HCT116 (cell line): ENCODE data around the gene IL4. TPM values are rescaled to one million over a fixed set of nuclear protein-coding genes. Genes with fewer than 3 reads are reported as not detected.

Experiments
- ATAC-seq: fragments of 200-7000 bp; cut with Tn5 transposase; 2 replicates; pipeline ENCODE4 v1.9.1; 2020; ENCODE audit warnings: mild to moderate bottlenecking, moderate library complexity
- BruUV-seq: library from RNA; stranded (reverse); fragments of 400-500 nt; replicated peaks from 2 replicates; lab custom pipeline; 2021; lab: Mats Ljungman, UMichigan
- CTCF ChIA-PET: fragments of 300-600 bp; sonication (Branson Sonifier 250); formaldehyde crosslinking; loops from one replicate; lab custom pipeline; 2021; ENCODE audit warnings: antibody characterized with exemption; lab: Charles Lee
- POLR2A ChIA-PET: fragments of 300-600, 350-600 bp; sonication (Branson Sonifier 250); formaldehyde crosslinking; loops from one replicate; lab custom pipeline; 2021; ENCODE audit warnings: antibody characterized with exemption; lab: Charles Lee
- RAD21 ChIA-PET, 2 experiments: fragments of 300-600 bp; sonication (Branson Sonifier 250); formaldehyde crosslinking; loops; one replicate each; lab custom pipeline; 2023; ENCODE audit warnings: low total read pairs in 2 of 2; ENCODE audit not compliant: uncharacterized antibody in 2 of 2, unreplicated experiment in 2 of 2, low non-redundant PET in 1 of 2; lab: Charles Lee
- DNase-seq: peaks from one replicate; pipeline ENCODE4 v3.0.0-alpha.2; 2010; ENCODE audit warnings: low read depth, low spot score
- H2AFZ ChIP-seq: fragments of 200-600 bp; shearing (Covaris generic), sonication (generic); 2 replicates; pipeline ENCODE4 v1.6.1; 2017; ENCODE audit warnings: low read depth, mixed run types, mixed read lengths, antibody characterized with exemption, low read length; ENCODE audit not compliant: poor library complexity, severe bottlenecking
- H3K27ac ChIP-seq: 2 replicates; pipeline ENCODE4 v1.5.1; 2012; ENCODE audit warnings: low read depth, low read length
- H3K27me3 ChIP-seq: fragments of 200-600 bp; sonication (generic); 2 replicates; pipeline ENCODE4 v1.6.1; 2016; ENCODE audit warnings: mixed run types, low read length, mixed read lengths; ENCODE audit not compliant: insufficient read depth
- H3K36me3 ChIP-seq, 2 experiments: fragments of 200-500 bp in 1 of 2; fragments of 200-600 bp in 1 of 2; sonication (Bioruptor generic) in 1 of 2; sonication (generic) in 1 of 2; 2 replicates each; pipeline versions ENCODE4 v1.5.1 to v1.6.1; 2014 to 2016; ENCODE audit warnings: low read length in 2 of 2, inconsistent platforms in 1 of 2, mixed read lengths in 1 of 2, mixed run types in 1 of 2; ENCODE audit not compliant: insufficient read depth in 2 of 2, control insufficient read depth in 1 of 2
- H3K4me1 ChIP-seq, 2 experiments: fragments of 200-600 bp in 1 of 2; sonication (generic) in 1 of 2; 2 replicates each; pipeline versions ENCODE4 v1.5.1 to v1.6.1; 2012 to 2017; ENCODE audit warnings: low read length in 2 of 2, inconsistent platforms in 1 of 2, mild to moderate bottlenecking in 1 of 2, mixed read lengths in 1 of 2, mixed run types in 1 of 2, moderate library complexity in 1 of 2; ENCODE audit not compliant: insufficient read depth in 2 of 2, control insufficient read depth in 1 of 2
- H3K4me2 ChIP-seq: fragments of 200-600 bp; sonication (generic); 2 replicates; pipeline ENCODE4 v1.6.1; 2017; ENCODE audit warnings: mixed run types, low read length, mixed read lengths
- H3K4me3 ChIP-seq, 2 experiments: fragments of 200-600 bp in 1 of 2; sonication (generic) in 1 of 2; replicated peaks in 1 of 2; 2 replicates each; pipeline ENCODE4 v1.5.1; 2011 to 2016; ENCODE audit warnings: low read length in 2 of 2, control low read depth in 1 of 2, low read depth in 1 of 2, mild to moderate bottlenecking in 1 of 2, mixed read lengths in 1 of 2, mixed run types in 1 of 2
- H3K79me2 ChIP-seq: fragments of 200-600 bp; sonication (generic); 2 replicates; pipeline ENCODE4 v1.6.1; 2017; ENCODE audit warnings: mild to moderate bottlenecking, mixed run types, low read length, moderate library complexity, mixed read lengths; ENCODE audit not compliant: insufficient read depth
- H3K9ac ChIP-seq: fragments of 200-600 bp; sonication (generic); 2 replicates; pipeline ENCODE4 v1.6.1; 2016; ENCODE audit warnings: low read length, mixed read lengths
- H3K9me2 ChIP-seq: fragments of 200-600 bp; sonication (generic), shearing (Covaris generic); 2 replicates; pipeline ENCODE4 v1.6.1; 2017; ENCODE audit warnings: mixed run types, mild to moderate bottlenecking, moderate library complexity; ENCODE audit not compliant: insufficient read depth
- H3K9me3 ChIP-seq, 2 experiments: fragments of 200-500 bp in 1 of 2; fragments of 200-600 bp in 1 of 2; sonication (Bioruptor generic) in 1 of 2; sonication (generic) in 1 of 2; 2 replicates each; pipeline ENCODE4 v1.6.1; 2014 to 2017; ENCODE audit warnings: low read length in 2 of 2, mixed read lengths in 2 of 2, inconsistent platforms in 1 of 2, low read depth in 1 of 2, mild to moderate bottlenecking in 1 of 2, mixed run types in 1 of 2, moderate library complexity in 1 of 2; ENCODE audit not compliant: control insufficient read depth in 1 of 2, insufficient read depth in 1 of 2
- H4K20me1 ChIP-seq: fragments of 200-600 bp; sonication (generic), shearing (Covaris generic); 2 replicates; pipeline ENCODE4 v1.6.1; 2017; ENCODE audit warnings: mixed run types, mild to moderate bottlenecking, moderate library complexity; ENCODE audit not compliant: insufficient read depth
- CBX3 ChIP-seq: IDR thresholded peaks from 2 replicates; pipeline ENCODE4 v1.6.1; 2012; ENCODE audit warnings: low read depth
- EGR1 ChIP-seq: IDR thresholded peaks from 2 replicates; pipeline ENCODE4 v1.6.1; 2012; ENCODE audit warnings: low read depth
- POLR2A ChIP-seq: IDR thresholded peaks from 2 replicates; pipeline ENCODE4 v1.7.0; 2011; ENCODE audit warnings: borderline replicate concordance; ENCODE audit not compliant: insufficient read depth, insufficient read length; ENCODE audit errors: extremely low read depth
- POLR2AphosphoS5 ChIP-seq: IDR thresholded peaks from 2 replicates; pipeline ENCODE4 v1.6.1; 2011; ENCODE audit warnings: mild to moderate bottlenecking, low read depth, low read length, moderate library complexity
- RAD21 ChIP-seq: IDR thresholded peaks from 2 replicates; pipeline ENCODE4 v1.6.1; 2012; ENCODE audit warnings: low read depth, mild to moderate bottlenecking
- SIN3A ChIP-seq: IDR thresholded peaks from 2 replicates; pipeline ENCODE4 v1.6.1; 2012; ENCODE audit warnings: low read depth
- SP1 ChIP-seq: IDR thresholded peaks from 2 replicates; pipeline ENCODE4 v1.6.1; 2012; ENCODE audit warnings: low read depth
- TCF7L2 ChIP-seq: IDR thresholded peaks from 2 replicates; pipeline ENCODE4 v1.7.0; 2011; ENCODE audit warnings: borderline replicate concordance, inconsistent platforms; ENCODE audit not compliant: insufficient read depth, insufficient read length; ENCODE audit errors: extremely low read depth
- intact Hi-C: fragments of 100-400 bp; cut with micrococcal nuclease; formaldehyde crosslinking; loops from 2 replicates; pipeline ENCODE4 v1.10.0; 2022
- total RNA-seq: library from RNA; stranded (reverse); gene quantifications from one replicate; pipeline ENCODE4 v1.2.1, GENCODE V29; 2021; ENCODE audit not compliant: unreplicated experiment
- TF ChIP-seq, protein P1 (sequence below), 3 experiments: fragments of 200-600 bp in 1 of 3; sonication (generic) in 1 of 3; IDR thresholded peaks in 2 of 3; conservative IDR thresholded peaks in 1 of 3; 2 replicates each; pipeline ENCODE4 v1.5.1; 2012 to 2017; ENCODE audit warnings: low read depth in 2 of 3, low read length in 2 of 3, antibody characterized with exemption in 1 of 3, borderline replicate concordance in 1 of 3, control low read depth in 1 of 3, mild to moderate bottlenecking in 1 of 3, mixed read lengths in 1 of 3, mixed run types in 1 of 3, moderate library complexity in 1 of 3; ENCODE audit not compliant: insufficient read depth in 1 of 3
- TF ChIP-seq, protein P2 (sequence below): IDR thresholded peaks from 2 replicates; pipeline ENCODE4 v1.6.1; 2012

The IL4 gene
- total RNA-seq, 1 experiment from 2014 or later: not detected

DNA sequence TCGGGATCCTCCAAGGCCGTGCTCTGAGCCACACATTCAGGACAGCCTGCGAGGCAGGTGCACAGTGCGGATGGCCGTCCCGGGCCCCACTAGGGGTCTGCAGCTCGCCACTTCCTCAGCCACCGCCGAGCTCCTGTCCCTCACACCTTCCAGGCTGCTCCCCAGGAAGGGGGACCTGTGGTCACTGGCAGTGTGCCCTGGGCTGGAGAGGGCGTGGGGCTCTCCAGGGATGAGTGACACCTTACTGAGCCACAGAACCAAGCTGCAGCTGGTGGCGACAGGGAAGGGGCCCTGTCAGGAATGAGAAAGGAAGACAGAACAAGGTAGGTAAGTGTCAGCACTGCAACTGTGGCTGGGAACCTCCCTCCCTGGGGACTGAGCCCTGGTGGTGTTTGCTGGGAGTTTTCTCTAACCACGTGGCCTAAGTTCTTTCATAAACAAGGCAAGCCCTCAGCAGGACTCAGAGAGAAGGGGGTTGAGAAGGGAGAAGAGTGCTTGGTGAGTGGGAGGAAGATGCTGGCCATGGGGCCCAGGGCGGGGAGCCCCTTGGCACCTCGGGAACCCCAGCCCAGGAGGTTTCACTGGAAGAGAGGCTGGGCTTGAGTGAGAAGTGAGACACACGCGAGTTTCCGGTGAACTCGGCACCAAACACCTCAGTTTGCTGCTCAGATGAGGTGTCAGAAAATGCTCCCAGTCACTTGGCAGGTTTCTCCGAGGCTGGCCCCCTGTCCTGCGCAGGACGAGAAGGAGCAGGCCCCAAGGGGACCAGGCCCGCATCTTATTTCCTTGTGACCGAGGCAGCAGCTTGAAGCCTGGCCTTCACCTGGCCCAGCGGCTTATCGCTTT is 10.6 kb upstream of the IL4 start:
- POLR2A ChIA-PET: no interaction called here
- no peak overlapping the region for H3K9ac ChIP-seq
- ATAC-seq: peak; percentile 35

DNA sequence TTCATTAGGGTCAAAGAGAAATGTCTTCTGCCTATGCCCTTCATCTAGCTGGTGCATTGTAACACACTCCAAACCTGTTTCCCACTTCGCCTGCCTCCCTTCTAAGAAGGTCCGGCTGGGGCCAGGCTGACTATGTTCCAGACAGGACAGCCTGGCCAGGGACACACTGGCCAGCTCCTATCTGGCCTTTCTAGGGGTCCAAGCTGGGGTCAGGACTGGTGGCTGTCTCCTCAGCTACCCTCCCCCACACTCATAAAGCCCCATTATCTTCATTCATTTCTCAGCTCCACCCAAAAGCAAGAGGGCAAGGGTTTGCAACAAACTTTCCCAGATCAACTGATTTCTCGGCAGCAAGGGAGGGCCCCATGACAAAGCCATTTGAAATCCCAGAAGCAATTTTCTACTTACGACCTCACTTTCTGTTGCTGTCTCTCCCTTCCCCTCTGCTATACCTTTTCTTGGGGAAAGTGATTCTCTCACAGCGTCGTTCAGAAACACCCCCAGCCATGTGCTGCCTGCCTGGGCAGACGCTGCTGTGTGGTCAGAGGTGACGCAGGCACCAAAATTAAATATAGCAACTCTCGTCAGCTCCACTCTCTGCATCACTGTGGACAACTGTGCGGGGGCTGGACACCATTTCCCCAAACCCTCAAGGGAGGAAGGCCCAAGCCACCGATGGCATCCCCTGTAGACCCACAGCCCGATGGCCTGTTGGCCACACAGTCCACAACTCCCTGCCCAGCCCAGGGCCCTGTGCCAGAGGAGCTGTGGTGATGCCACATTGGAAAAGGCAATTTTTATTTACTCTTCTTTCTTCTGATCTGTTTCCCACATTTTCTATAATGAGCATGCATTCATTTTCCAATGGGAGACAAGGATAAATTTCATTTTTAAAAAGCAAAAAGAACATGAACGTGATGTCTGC is 9.8 kb upstream of the IL4 start:
- Histone ChIP-seq H2AFZ (no peak overlapping the region), H3K4me2 (no peak overlapping the region), H3K4me1 (peaks cover 0 to 13% of the 10 kb centered on the region in 2 experiments; a peak in 1 of 4 replicates), H3K9me3 (no peaks in the 10 kb centered on the region), H3K27me3 (no peaks in the 10 kb centered on the region), H3K36me3 (no peaks in the 10 kb centered on the region), H3K4me3 (no peak overlapping the region), H3K9ac (no peak overlapping the region), H4K20me1 (no peaks in the 10 kb centered on the region), H3K27ac (no peak overlapping the region), H3K79me2 (no peaks in the 10 kb centered on the region), H3K9me2 (no peaks in the 10 kb centered on the region)
- intact Hi-C loops: no loop called here
- CTCF ChIA-PET: no interaction called here
- ATAC-seq (no peak), DNase-seq (no peak)
- POLR2A ChIA-PET: no interaction called here
- TF ChIP-seq, protein P1, sequence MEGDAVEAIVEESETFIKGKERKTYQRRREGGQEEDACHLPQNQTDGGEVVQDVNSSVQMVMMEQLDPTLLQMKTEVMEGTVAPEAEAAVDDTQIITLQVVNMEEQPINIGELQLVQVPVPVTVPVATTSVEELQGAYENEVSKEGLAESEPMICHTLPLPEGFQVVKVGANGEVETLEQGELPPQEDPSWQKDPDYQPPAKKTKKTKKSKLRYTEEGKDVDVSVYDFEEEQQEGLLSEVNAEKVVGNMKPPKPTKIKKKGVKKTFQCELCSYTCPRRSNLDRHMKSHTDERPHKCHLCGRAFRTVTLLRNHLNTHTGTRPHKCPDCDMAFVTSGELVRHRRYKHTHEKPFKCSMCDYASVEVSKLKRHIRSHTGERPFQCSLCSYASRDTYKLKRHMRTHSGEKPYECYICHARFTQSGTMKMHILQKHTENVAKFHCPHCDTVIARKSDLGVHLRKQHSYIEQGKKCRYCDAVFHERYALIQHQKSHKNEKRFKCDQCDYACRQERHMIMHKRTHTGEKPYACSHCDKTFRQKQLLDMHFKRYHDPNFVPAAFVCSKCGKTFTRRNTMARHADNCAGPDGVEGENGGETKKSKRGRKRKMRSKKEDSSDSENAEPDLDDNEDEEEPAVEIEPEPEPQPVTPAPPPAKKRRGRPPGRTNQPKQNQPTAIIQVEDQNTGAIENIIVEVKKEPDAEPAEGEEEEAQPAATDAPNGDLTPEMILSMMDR (IDR thresholded peaks at IDR 0.05 in 2 of 3, conservative IDR thresholded peaks at IDR 0.05 in 1 of 3; ENCODE audit: borderline replicate concordance in 1 of 3, insufficient read depth in 1 of 3, low read depth in 2 of 3, low read length in 2 of 3): no peak
- TF ChIP-seq TCF7L2 (no peak), CBX3 (no peak), POLR2A (no peak), SP1 (no peak), SIN3A (no peak), POLR2AphosphoS5 (no peak), RAD21 (no peak)
- TF ChIP-seq, protein P2, sequence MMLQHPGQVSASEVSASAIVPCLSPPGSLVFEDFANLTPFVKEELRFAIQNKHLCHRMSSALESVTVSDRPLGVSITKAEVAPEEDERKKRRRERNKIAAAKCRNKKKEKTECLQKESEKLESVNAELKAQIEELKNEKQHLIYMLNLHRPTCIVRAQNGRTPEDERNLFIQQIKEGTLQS: no peak
- RAD21 ChIA-PET: no interaction called here
- BruUV-seq: no TSS peak

More for the DNA sequence above, 10.6 kb upstream of the IL4 start:
- H3K4me2 ChIP-seq: no peak overlapping the region
- intact Hi-C loops: no loop called here
- ChIA-PET RAD21 (no interaction called here), CTCF (no interaction called here)
- H3K27me3 ChIP-seq: no peaks in the 10 kb centered on the region
- no peaks in the 10 kb centered on the region for H4K20me1 ChIP-seq
- no peak for DNase-seq
- no peak overlapping the region for H2AFZ ChIP-seq
- TF ChIP-seq EGR1: no peak
- TF ChIP-seq, all 23 proteins: peak for 0
- Histone ChIP-seq H3K4me3 (no peak overlapping the region), H3K9me2 (no peaks in the 10 kb centered on the region), H3K79me2 (no peaks in the 10 kb centered on the region), H3K27ac (no peak overlapping the region), H3K4me1 (peaks cover 0 to 13% of the 10 kb centered on the region in 2 experiments; a peak in 1 of 4 replicates), H3K9me3 (no peaks in the 10 kb centered on the region), H3K36me3 (no peaks in the 10 kb centered on the region)
- no TSS peak for BruUV-seq
